ENCODE data around the gene KDM5B.

The KDM5B gene

GRCh38 chr1:202802998-202803932 is 5.0 kb downstream of the KDM5B start:
- Histone ChIP-seq H3K79me2 (ENCODE audit: insufficient read depth, low read depth) (no peaks in the 10 kb centered on the region), H3K9ac (no peak overlapping the region), H3K4me3 (IDR thresholded peaks at IDR 0.05; ENCODE audit: insufficient read depth, low read depth, low read length) (no peak overlapping the region), H3K27ac (no peak overlapping the region), H3K36me3 (ENCODE audit: insufficient read depth) (no peaks in the 10 kb centered on the region), H3K4me2 (no peak overlapping the region), H3K4me1 (ENCODE audit: low read depth, poor library complexity, severe bottlenecking) (peaks cover 33% of the 10 kb centered on the region), H2AFZ (ENCODE audit: low read depth) (no peak overlapping the region), H3K27me3 (ENCODE audit: insufficient read depth, low read depth) (no peaks in the 10 kb centered on the region), H4K20me1 (ENCODE audit: insufficient read depth) (no peaks in the 10 kb centered on the region)
- TF ChIP-seq CTCF (conservative IDR thresholded peaks at IDR 0.05; ENCODE audit: low read depth, low read length), result no peak

GRCh38 chr1:202802034-202802433 is 6.2 kb downstream of the KDM5B start:
- Histone ChIP-seq H3K27me3 (ENCODE audit: insufficient read depth, low read depth) (no peaks in the 10 kb centered on the region), H4K20me1 (ENCODE audit: insufficient read depth) (no peaks in the 10 kb centered on the region), H3K79me2 (ENCODE audit: insufficient read depth, low read depth) (no peaks in the 10 kb centered on the region), H2AFZ (ENCODE audit: low read depth) (no peak overlapping the region), H3K4me2 (no peak overlapping the region), H3K36me3 (ENCODE audit: insufficient read depth) (no peaks in the 10 kb centered on the region), H3K4me3 (IDR thresholded peaks at IDR 0.05; ENCODE audit: insufficient read depth, low read depth, low read length) (no peak overlapping the region), H3K27ac (no peak overlapping the region), H3K4me1 (ENCODE audit: low read depth, poor library complexity, severe bottlenecking) (peaks cover 45% of the 10 kb centered on the region), H3K9ac (no peak overlapping the region)
- no peak for TF ChIP-seq CTCF (conservative IDR thresholded peaks at IDR 0.05; ENCODE audit: low read depth, low read length)

GRCh38 chr1:202801175-202801574 is 7.0 kb downstream of the KDM5B start:
- H3K27ac ChIP-seq, result no peak overlapping the region

GRCh38 chr1:202800742-202801141 is 7.5 kb downstream of the KDM5B start:
- Histone ChIP-seq H3K4me2 (no peak overlapping the region), H3K79me2 (ENCODE audit: insufficient read depth, low read depth) (no peaks in the 10 kb centered on the region), H3K36me3 (ENCODE audit: insufficient read depth) (no peaks in the 10 kb centered on the region), H3K27ac (no peak overlapping the region), H3K27me3 (ENCODE audit: insufficient read depth, low read depth) (no peaks in the 10 kb centered on the region), H3K9ac (no peak overlapping the region), H2AFZ (ENCODE audit: low read depth) (no peak overlapping the region), H3K4me1 (ENCODE audit: low read depth, poor library complexity, severe bottlenecking) (peaks cover 58% of the 10 kb centered on the region), H4K20me1 (ENCODE audit: insufficient read depth) (no peaks in the 10 kb centered on the region), H3K4me3 (IDR thresholded peaks at IDR 0.05; ENCODE audit: insufficient read depth, low read depth, low read length) (no peak overlapping the region)
- TF ChIP-seq CTCF (conservative IDR thresholded peaks at IDR 0.05; ENCODE audit: low read depth, low read length), result no peak

More at GRCh38 chr1:202801175-202801574, 7.0 kb downstream of the KDM5B start:
- Histone ChIP-seq H3K79me2 (ENCODE audit: insufficient read depth, low read depth) (no peaks in the 10 kb centered on the region), H3K4me2 (no peak overlapping the region), H3K4me1 (ENCODE audit: low read depth, poor library complexity, severe bottlenecking) (peaks cover 54% of the 10 kb centered on the region), H3K9ac (no peak overlapping the region), H3K36me3 (ENCODE audit: insufficient read depth) (no peaks in the 10 kb centered on the region), H3K27me3 (ENCODE audit: insufficient read depth, low read depth) (no peaks in the 10 kb centered on the region), H4K20me1 (ENCODE audit: insufficient read depth) (no peaks in the 10 kb centered on the region), H2AFZ (ENCODE audit: low read depth) (no peak overlapping the region), H3K4me3 (IDR thresholded peaks at IDR 0.05; ENCODE audit: insufficient read depth, low read depth, low read length) (no peak overlapping the region)
- no peak for TF ChIP-seq CTCF (conservative IDR thresholded peaks at IDR 0.05; ENCODE audit: low read depth, low read length)

All from KMS-11 (cell line).